GM21515 (cell line): Measurements from ENCODE around the gene GLI1.
A peak's percentile ranks its signal among the peaks of the same experiment; 100 is the strongest.
"Not testable (repeated sequence)": the region's sequence is repeated elsewhere in the genome, so short reads cannot be mapped to it uniquely, and the experiment has no call there.

Source experiments
- ATAC-seq: cut with Tn5 transposase; IDR thresholded peaks from one replicate; pipeline ENCODE4 v1.9.1; 2021; ENCODE audit not compliant: unreplicated experiment

GLI1 gene

GRCh38 chr12:57459750-57460467, at the start of gene GLI1:
TSS of gene GLI1 (plus strand) at chr12:57459785. CDS start at chr12:57463692, 3,907 bp downstream.
- no peak for ATAC-seq

GRCh38 chr12:57410534-57410933, 49.1 kb upstream of the GLI1 start:
- ATAC-seq, result no peak

- ATAC-seq, result not testable (repeated sequence)
These were observed 45.4 kb upstream of the GLI1 start for GRCh38 chr12:57414160-57414559.

- no peak for ATAC-seq
These were observed 44.5 kb upstream of the GLI1 start for GRCh38 chr12:57415088-57415487.

- ATAC-seq, result no peak
These were observed 43.3 kb upstream of the GLI1 start for GRCh38 chr12:57416039-57416996.

- no peak for ATAC-seq
These were observed 41.3 kb upstream of the GLI1 start for GRCh38 chr12:57418255-57418654.

GRCh38 chr12:57419495-57419894, 40.1 kb upstream of the GLI1 start:
- ATAC-seq, result no peak

- ATAC-seq, result no peak
These were observed 39.1 kb upstream of the GLI1 start for GRCh38 chr12:57420482-57420881.

GRCh38 chr12:57426948-57427347, 32.6 kb upstream of the GLI1 start:
- ATAC-seq, result not testable (repeated sequence)

- no peak for ATAC-seq
These were observed 30.6 kb upstream of the GLI1 start for GRCh38 chr12:57428965-57429364.

- ATAC-seq, result no peak
These were observed 30.0 kb upstream of the GLI1 start for GRCh38 chr12:57429473-57430111.

- ATAC-seq, result peak; percentile 50
These were observed 29.3 kb upstream of the GLI1 start for GRCh38 chr12:57430112-57430930.

GRCh38 chr12:57430931-57431566, 28.5 kb upstream of the GLI1 start, which contains the start of gene R3HDM2:
TSS of gene R3HDM2 (minus strand) at chr12:57431043. CDS start at chr12:57310428, 120,615 bp downstream.
- ATAC-seq, result peak; percentile 92

- ATAC-seq, result no peak
These were observed 27.9 kb upstream of the GLI1 start for GRCh38 chr12:57431654-57432188.

- no peak for ATAC-seq
These were observed 26.2 kb upstream of the GLI1 start for GRCh38 chr12:57433370-57433769.

- ATAC-seq, result no peak
These were observed 24.9 kb upstream of the GLI1 start, which contains the start of gene INHBC for GRCh38 chr12:57434517-57435223. TSS of gene INHBC (plus strand) at chr12:57434784. CDS start at chr12:57434887, 103 bp downstream.

GRCh38 chr12:57435293-57435692, 24.3 kb upstream of the GLI1 start:
- ATAC-seq, result no peak

- no peak for ATAC-seq
These were observed 21.2 kb upstream of the GLI1 start for GRCh38 chr12:57438400-57438799.

GRCh38 chr12:57439762-57440266, 19.8 kb upstream of the GLI1 start:
- no peak for ATAC-seq
